Tibial nerve (tissue), 4 donors: ENCODE measurements around the gene LNX2.

ENCODE experiments used
- EP300 ChIP-seq, 2 donors: sonication (generic); formaldehyde crosslinking; IDR thresholded peaks; one replicate each; pipeline ENCODE4 v1.6.1; 2017; ENCODE audit warnings: antibody characterized with exemption in 2 of 2, mild to moderate bottlenecking in 1 of 2
- TF ChIP-seq, protein P1 (sequence below), 5 experiments: fragments of 200-600 bp in 3 of 5; fragments of 450-650 bp in 2 of 5; sonication (generic) in 3 of 5; IDR thresholded peaks; one replicate each; pipeline ENCODE4 v1.5.1; 2016 to 2019; ENCODE audit warnings: antibody characterized with exemption in 5 of 5, mild to moderate bottlenecking in 3 of 5, moderate library complexity in 2 of 5

- TF ChIP-seq, protein P1, sequence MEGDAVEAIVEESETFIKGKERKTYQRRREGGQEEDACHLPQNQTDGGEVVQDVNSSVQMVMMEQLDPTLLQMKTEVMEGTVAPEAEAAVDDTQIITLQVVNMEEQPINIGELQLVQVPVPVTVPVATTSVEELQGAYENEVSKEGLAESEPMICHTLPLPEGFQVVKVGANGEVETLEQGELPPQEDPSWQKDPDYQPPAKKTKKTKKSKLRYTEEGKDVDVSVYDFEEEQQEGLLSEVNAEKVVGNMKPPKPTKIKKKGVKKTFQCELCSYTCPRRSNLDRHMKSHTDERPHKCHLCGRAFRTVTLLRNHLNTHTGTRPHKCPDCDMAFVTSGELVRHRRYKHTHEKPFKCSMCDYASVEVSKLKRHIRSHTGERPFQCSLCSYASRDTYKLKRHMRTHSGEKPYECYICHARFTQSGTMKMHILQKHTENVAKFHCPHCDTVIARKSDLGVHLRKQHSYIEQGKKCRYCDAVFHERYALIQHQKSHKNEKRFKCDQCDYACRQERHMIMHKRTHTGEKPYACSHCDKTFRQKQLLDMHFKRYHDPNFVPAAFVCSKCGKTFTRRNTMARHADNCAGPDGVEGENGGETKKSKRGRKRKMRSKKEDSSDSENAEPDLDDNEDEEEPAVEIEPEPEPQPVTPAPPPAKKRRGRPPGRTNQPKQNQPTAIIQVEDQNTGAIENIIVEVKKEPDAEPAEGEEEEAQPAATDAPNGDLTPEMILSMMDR (IDR thresholded peaks at IDR 0.05), result no peak
- no peak for TF ChIP-seq EP300 (IDR thresholded peaks at IDR 0.05)
These were observed 19.1 kb downstream of the LNX2 start for GRCh38 chr13:27601208-27601607.
